ENCODE measurements around the gene RALB.

RALB gene

DNA sequence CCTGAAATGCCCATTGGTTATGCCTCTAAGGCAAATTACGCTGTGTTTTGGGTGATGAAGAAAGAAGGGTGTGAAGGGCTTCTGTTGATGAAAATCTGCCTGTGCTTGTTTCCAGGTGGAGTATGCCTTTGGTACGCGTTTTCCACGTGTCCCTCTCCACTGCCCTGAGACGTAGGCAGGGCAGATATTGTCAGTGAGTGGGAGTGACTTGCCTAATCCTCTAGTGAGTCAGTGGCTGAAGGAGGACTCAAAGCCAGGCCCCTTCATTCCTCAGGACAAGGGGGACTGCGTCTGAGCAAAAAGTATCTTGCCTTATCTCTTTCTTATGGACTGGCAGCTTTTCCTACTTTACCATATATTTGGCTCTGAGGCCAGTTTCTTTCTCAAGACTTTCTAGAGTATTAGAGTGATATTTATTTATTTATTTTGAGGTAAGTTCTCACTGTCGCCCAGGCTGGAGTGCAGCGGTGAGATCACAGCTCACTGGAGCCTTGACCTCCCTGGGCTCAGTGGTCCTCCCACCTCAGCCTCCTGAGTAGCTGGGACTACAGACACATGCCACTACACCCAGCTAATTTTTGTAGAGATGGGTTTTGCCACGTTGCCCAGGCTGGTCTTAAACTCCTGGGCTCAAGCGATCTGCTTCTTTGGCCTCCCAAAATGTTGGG lies 10.2 kb downstream of the RALB start:
- no peak overlapping the region for H3K4me3 ChIP-seq (ENCODE audit: low read depth, low read length)
- in situ Hi-C loops (cut with HindIII; ENCODE audit: low sequenced_read_pairs), result no loop called here
- DNase-seq (ENCODE audit: low read depth), result no peak
- TF ChIP-seq, protein P1, sequence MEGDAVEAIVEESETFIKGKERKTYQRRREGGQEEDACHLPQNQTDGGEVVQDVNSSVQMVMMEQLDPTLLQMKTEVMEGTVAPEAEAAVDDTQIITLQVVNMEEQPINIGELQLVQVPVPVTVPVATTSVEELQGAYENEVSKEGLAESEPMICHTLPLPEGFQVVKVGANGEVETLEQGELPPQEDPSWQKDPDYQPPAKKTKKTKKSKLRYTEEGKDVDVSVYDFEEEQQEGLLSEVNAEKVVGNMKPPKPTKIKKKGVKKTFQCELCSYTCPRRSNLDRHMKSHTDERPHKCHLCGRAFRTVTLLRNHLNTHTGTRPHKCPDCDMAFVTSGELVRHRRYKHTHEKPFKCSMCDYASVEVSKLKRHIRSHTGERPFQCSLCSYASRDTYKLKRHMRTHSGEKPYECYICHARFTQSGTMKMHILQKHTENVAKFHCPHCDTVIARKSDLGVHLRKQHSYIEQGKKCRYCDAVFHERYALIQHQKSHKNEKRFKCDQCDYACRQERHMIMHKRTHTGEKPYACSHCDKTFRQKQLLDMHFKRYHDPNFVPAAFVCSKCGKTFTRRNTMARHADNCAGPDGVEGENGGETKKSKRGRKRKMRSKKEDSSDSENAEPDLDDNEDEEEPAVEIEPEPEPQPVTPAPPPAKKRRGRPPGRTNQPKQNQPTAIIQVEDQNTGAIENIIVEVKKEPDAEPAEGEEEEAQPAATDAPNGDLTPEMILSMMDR (IDR thresholded peaks at IDR 0.05; ENCODE audit: low read depth, low read length, missing control alignments), result no peak

DNA sequence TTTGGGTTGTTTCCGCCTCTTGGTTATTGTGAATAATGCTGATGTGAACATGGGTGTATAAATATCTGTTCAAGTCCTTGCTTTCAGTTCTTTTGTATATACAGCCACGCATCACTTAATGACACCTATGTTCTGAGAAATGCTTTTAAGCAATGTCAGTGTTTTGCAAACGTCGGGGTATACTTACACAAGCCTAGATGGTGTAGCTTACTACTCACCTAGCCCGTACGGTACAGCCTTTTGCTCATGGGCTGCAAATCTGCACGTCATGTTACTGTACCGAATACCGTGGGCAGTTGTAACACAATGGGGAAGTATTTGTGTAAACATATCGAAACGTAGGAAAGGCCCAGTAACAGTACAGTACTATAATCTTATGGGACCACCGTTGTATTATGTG lies 12.4 kb downstream of the RALB start:
- no peak for DNase-seq (ENCODE audit: low read depth)
- in situ Hi-C loops (cut with HindIII; ENCODE audit: low sequenced_read_pairs), result no loop called here
- no peak overlapping the region for H3K4me3 ChIP-seq (ENCODE audit: low read depth, low read length)

DNA sequence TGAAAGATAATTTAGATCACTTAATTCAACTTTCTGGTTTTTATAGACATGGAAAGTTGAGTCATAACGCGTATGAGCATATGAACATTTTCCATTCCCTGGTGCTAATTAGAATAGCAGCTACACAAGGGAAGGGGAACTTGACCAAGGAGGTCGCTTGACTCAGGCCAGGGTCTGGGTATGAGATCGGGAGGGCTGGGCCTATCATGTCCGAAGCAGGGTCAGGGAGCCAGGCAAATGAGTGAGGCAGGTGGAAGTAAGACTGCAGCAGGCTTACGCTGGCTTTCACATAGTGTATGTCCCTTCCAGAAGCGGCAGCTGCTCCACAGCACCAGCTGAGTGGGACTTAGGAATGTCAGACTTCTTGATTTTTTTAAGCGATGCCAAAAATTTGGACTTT lies 14.7 kb downstream of the RALB start:
- H3K4me3 ChIP-seq (ENCODE audit: low read depth, low read length), result no peak overlapping the region
- in situ Hi-C loops (cut with HindIII; ENCODE audit: low sequenced_read_pairs), result no loop called here
- no peak for DNase-seq (ENCODE audit: low read depth)
- TF ChIP-seq, protein P1 (IDR thresholded peaks at IDR 0.05; ENCODE audit: low read depth, low read length, missing control alignments), result no peak

More for the DNA sequence above, 12.4 kb downstream of the RALB start:
- TF ChIP-seq, protein P1 (IDR thresholded peaks at IDR 0.05; ENCODE audit: low read depth, low read length, missing control alignments), result no peak

DNA sequence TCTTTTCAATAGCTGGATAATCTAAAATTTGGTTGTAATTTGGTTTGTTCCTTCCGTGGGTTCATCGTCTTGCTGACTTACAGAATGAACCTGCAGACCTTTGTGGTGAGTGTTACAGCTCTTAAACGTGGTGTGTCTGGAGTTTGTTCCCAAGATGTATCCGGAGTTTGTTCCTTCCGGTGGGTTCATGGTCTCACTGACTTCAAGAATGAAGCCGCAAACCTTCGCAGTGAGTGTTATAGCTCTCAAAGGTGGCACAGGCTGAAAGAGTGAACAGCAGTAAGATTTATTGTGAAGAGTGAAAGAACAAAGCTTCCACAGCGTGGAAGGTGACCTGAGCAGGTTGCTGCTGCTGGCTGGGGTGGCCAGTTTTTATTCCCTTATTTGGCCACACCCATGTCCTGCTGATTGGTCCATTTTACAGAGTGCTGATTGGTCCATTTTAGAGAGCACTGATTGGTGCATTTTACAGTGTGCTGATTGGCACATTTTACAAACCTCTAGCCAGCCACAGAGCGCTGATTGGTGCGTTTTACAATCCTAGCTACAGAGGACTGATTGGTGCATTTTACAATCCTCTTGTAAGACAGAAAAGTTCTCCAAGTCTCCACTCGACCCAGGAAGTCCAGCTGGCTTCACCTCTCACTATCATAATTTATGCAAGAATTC lies 16.6 kb downstream of the RALB start:
- no peak for DNase-seq (ENCODE audit: low read depth)
- TF ChIP-seq, protein P1 (IDR thresholded peaks at IDR 0.05; ENCODE audit: low read depth, low read length, missing control alignments), result no peak
- in situ Hi-C loops (cut with HindIII; ENCODE audit: low sequenced_read_pairs), result no loop called here
- H3K4me3 ChIP-seq (ENCODE audit: low read depth, low read length), result no peak overlapping the region

DNA sequence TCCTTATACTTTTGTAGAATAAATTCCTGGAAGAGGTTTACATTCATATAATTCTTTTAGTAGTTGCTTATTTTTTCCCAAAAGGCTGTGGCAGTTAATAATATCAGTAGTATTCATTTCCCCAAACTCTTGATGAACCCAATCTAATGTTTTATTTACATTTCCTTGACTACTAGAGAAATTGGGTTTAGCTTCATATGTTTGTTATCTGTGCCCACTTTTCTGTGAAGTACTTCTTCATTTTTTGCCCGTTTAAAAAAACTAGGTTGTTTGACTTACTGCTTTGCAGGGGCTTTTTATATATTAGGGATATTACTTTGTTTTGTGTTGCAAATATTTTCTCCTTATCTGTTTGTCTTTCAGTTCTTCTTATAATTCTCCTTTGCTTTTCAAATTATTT lies 17.2 kb downstream of the RALB start:
- TF ChIP-seq, protein P1 (IDR thresholded peaks at IDR 0.05; ENCODE audit: low read depth, low read length, missing control alignments), result no peak

DNA sequence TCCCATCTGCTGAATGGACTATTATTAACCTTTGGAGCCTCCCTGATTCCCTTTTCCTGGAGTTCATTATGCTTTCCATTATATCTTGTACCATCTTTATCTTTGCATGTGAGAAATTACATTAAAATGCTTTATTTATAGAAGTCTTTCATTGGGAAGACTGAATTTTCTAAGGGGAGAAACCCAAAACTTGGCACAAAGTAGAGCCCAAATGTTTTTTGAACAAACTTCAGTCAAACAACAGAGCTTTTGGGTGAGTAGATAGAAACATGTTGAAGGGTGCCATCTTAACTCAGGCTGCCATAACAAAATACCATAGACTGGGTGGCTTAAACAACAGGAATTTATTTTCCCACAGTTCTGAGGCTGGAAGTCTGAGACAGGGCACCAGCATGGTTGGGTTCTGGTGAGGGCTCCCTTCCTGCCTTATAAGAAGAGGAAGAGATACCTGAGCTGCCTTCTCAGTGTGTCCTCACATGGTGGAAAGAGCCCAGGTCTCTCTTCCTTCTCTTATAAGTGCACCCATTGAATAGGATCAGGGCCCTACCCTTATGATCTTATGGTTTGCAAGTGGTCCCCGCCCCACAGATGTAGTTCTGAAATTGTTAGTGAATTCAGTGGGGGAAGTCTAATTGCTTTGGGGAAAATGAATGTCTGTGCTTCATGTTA lies 19.2 kb downstream of the RALB start:
- no peak for DNase-seq (ENCODE audit: low read depth)
- in situ Hi-C loops (cut with HindIII; ENCODE audit: low sequenced_read_pairs), result no loop called here
- H3K4me3 ChIP-seq (ENCODE audit: low read depth, low read length), result no peak overlapping the region
- TF ChIP-seq, protein P1 (IDR thresholded peaks at IDR 0.05; ENCODE audit: low read depth, low read length, missing control alignments), result no peak

More for the DNA sequence above, 17.2 kb downstream of the RALB start:
- in situ Hi-C loops (cut with HindIII; ENCODE audit: low sequenced_read_pairs), result no loop called here
- DNase-seq (ENCODE audit: low read depth), result no peak
- H3K4me3 ChIP-seq (ENCODE audit: low read depth, low read length), result no peak overlapping the region

Measured in astrocyte of the cerebellum (primary cell).